Ascending aorta (tissue), 2 donors: ENCODE measurements around the gene TMEM30A. TPM values are rescaled to one million over a fixed set of nuclear protein-coding genes. Genes with fewer than 3 reads are reported as not detected.
A peak's percentile ranks its signal among the peaks of the same experiment; 100 is the strongest.

Source experiments
- DNase-seq, 2 donors: peaks; one replicate each; pipeline ENCODE4 v3.0.0-alpha.2; 2019; ENCODE audit warnings: low spot score in 2 of 2
- H3K27ac ChIP-seq, 2 donors: fragments of 200-600 bp; sonication (generic); one replicate each; pipeline ENCODE4 v1.5.1; 2016 to 2017; ENCODE audit warnings: mild to moderate bottlenecking in 1 of 2
- H3K27me3 ChIP-seq: fragments of 200-600 bp; sonication (generic); one replicate; pipeline ENCODE4 v1.5.1; 2017
- H3K36me3 ChIP-seq, 2 donors: fragments of 200-600 bp; sonication (generic); one replicate each; pipeline ENCODE4 v1.5.1; 2016
- H3K4me1 ChIP-seq, 2 donors: fragments of 200-600 bp; sonication (generic); one replicate each; pipeline ENCODE4 v1.5.1; 2016 to 2017; ENCODE audit warnings: mild to moderate bottlenecking in 1 of 2
- H3K4me3 ChIP-seq, 2 donors: fragments of 200-600 bp; sonication (generic); one replicate each; pipeline ENCODE4 v1.5.1; 2016 to 2017; ENCODE audit warnings: mild to moderate bottlenecking in 1 of 2
- H3K9me3 ChIP-seq, 2 donors: fragments of 200-600 bp; sonication (generic); one replicate each; pipeline ENCODE4 v1.5.1; 2016
- CTCF ChIP-seq, 3 experiments: fragments of 200-600 bp in 2 of 3; fragments of 450-650 bp in 1 of 3; sonication (generic) in 2 of 3; IDR thresholded peaks; one replicate each; pipeline ENCODE4 v1.5.1; 2016 to 2019; ENCODE audit warnings: antibody characterized with exemption in 3 of 3, mild to moderate bottlenecking in 1 of 3, moderate library complexity in 1 of 3
- intact Hi-C: fragments of 100-400 bp; cut with DNase I; formaldehyde crosslinking; loops from one replicate; pipeline ENCODE4 v1.15.1; 2023
- total RNA-seq: library from RNA; depleted of rRNA; stranded (reverse); fragments of >200 nt; gene quantifications from one replicate; pipeline ENCODE4 v1.1.0, GENCODE V29; 2016

The TMEM30A gene
- total RNA-seq, 1 donor from 2014 or later = 54.8 TPM

GRCh38 chr6:75209184-75209723 lies 75.3 kb downstream of the TMEM30A start:
- intact Hi-C loops = loop anchor here (2.0 to 10.0 kb wide), 10 partner anchors 277 to 1684 kb away; partner anchors contain the start of genes EEF1A1 and SLC17A5
- peaks cover 7 to 15% of the 10 kb centered on the region in 2 donors for H3K4me1 ChIP-seq
- H3K4me3 ChIP-seq = no peak overlapping the region

GRCh38 chr6:75208298-75209183 lies 76.1 kb downstream of the TMEM30A start:
- H3K4me3 ChIP-seq = peak overlapping the region; percentile 41 to 56
- H3K27ac ChIP-seq = peak overlapping the region; percentile 64 to 68
- TF ChIP-seq CTCF (IDR thresholded peaks at IDR 0.05) = peak; percentile 78 to 87 (median 84)
- peak; percentile 35 to 94 for DNase-seq
- no peaks in the 10 kb centered on the region for H3K36me3 ChIP-seq
- intact Hi-C loops = loop anchor here (2.0 to 10.0 kb wide), 10 partner anchors 276 to 1684 kb away; partner anchors contain the start of genes EEF1A1 and SLC17A5
- no peaks in the 10 kb centered on the region for H3K27me3 ChIP-seq
- H3K9me3 ChIP-seq = no peaks in the 10 kb centered on the region
- peaks cover 7 to 19% of the 10 kb centered on the region in 2 donors for H3K4me1 ChIP-seq

More at GRCh38 chr6:75209184-75209723, 75.3 kb downstream of the TMEM30A start:
- H3K9me3 ChIP-seq = no peaks in the 10 kb centered on the region
- no peaks in the 10 kb centered on the region for H3K27me3 ChIP-seq
- H3K36me3 ChIP-seq = no peaks in the 10 kb centered on the region
- DNase-seq = no peak
- H3K27ac ChIP-seq = no peak overlapping the region
- TF ChIP-seq CTCF (IDR thresholded peaks at IDR 0.05) = no peak

- no peak for TF ChIP-seq CTCF (IDR thresholded peaks at IDR 0.05)
- no peaks in the 10 kb centered on the region for H3K27me3 ChIP-seq
- peak overlapping the region; percentile 87 for H3K27ac ChIP-seq
- H3K4me1 ChIP-seq = peaks cover 7 to 23% of the 10 kb centered on the region in 2 donors
- H3K9me3 ChIP-seq = no peaks in the 10 kb centered on the region
- peak overlapping the region; percentile 51 to 82 for H3K4me3 ChIP-seq
- peak in 1 of 2 donors; percentile 67 for DNase-seq
- intact Hi-C loops = loop anchor here (5.0 to 10.0 kb wide), 8 partner anchors 274 to 1682 kb away; partner anchors contain the start of genes EEF1A1 and SLC17A5
- H3K36me3 ChIP-seq = no peaks in the 10 kb centered on the region
Measured at GRCh38 chr6:75206576-75207342, 77.8 kb downstream of the TMEM30A start.

- H3K36me3 ChIP-seq = no peaks in the 10 kb centered on the region
- no peaks in the 10 kb centered on the region for H3K9me3 ChIP-seq
- H3K27me3 ChIP-seq = no peaks in the 10 kb centered on the region
- peaks cover 7 to 23% of the 10 kb centered on the region in 2 donors for H3K4me1 ChIP-seq
- peak within 1 kb of the TSS; percentile 87 for H3K27ac ChIP-seq
- peak; percentile 79 to 98 for DNase-seq
- intact Hi-C loops = loop anchor here (5.0 to 10.0 kb wide), 8 partner anchors 274 to 1681 kb away; partner anchors contain the start of genes EEF1A1 and SLC17A5
- H3K4me3 ChIP-seq = peak within 1 kb of the TSS; percentile 51 to 82
- TF ChIP-seq CTCF (IDR thresholded peaks at IDR 0.05) = peak in 2 of 3 experiments; percentile 8 to 9
Measured at GRCh38 chr6:75205776-75206575, 78.6 kb downstream of the TMEM30A start, which contains the start of gene COL12A1. Gene COL12A1 (minus strand): TSS chr6:75206053. CDS start chr6:75202792, 3,261 bp downstream.
